SU-DHL-6 (cell line): ENCODE results near the gene CD52.
"Not testable (repeated sequence)": the region's sequence is repeated elsewhere in the genome, so short reads cannot be mapped to it uniquely, and the experiment has no call there.

Source experiments
- H2AFZ ChIP-seq: fragments of 200-600 bp; sonication (generic); 2 replicates; pipeline ENCODE4 v1.6.1; 2014; ENCODE audit warnings: low read depth, mild to moderate bottlenecking, moderate library complexity, mixed read lengths, antibody characterized with exemption, low read length; ENCODE audit not compliant: severe bottlenecking
- H3F3A ChIP-seq: fragments of 200-600 bp; shearing (Covaris generic); 2 replicates; pipeline ENCODE4 v1.6.0; 2016; ENCODE audit warnings: antibody characterized with exemption, mild to moderate bottlenecking; ENCODE audit not compliant: insufficient read depth
- H3K27ac ChIP-seq: fragments of 200-600 bp; sonication (generic); 2 replicates; pipeline ENCODE4 v1.5.1; 2016; ENCODE audit warnings: low read depth, mild to moderate bottlenecking, low read length, moderate library complexity, mixed read lengths
- H3K27me3 ChIP-seq: fragments of 200-600 bp; sonication (generic), shearing (Covaris generic); 2 replicates; pipeline ENCODE4 v1.6.0; 2014; ENCODE audit warnings: mild to moderate bottlenecking, low read length
- H3K36me3 ChIP-seq: fragments of 200-600 bp; sonication (generic); 2 replicates; pipeline ENCODE4 v1.6.1; 2014; ENCODE audit warnings: mild to moderate bottlenecking, low read length, mixed read lengths
- H3K4me2 ChIP-seq: fragments of 300-600, 200-600 bp; shearing (Covaris generic), sonication (generic); 2 replicates; pipeline ENCODE4 v1.6.0; 2014; ENCODE audit warnings: low read length, low read depth, mild to moderate bottlenecking; ENCODE audit not compliant: poor library complexity, severe bottlenecking
- H3K4me3 ChIP-seq: fragments of 200-600 bp; sonication (generic); 2 replicates; pipeline ENCODE4 v1.5.1; 2014; ENCODE audit warnings: antibody characterized with exemption, low read length, mild to moderate bottlenecking, mixed read lengths; ENCODE audit not compliant: insufficient read depth, poor library complexity, severe bottlenecking
- H3K79me2 ChIP-seq: fragments of 200-600 bp; sonication (generic); 2 replicates; pipeline ENCODE4 v1.6.1; 2014; ENCODE audit warnings: mild to moderate bottlenecking, low read length, moderate library complexity; ENCODE audit not compliant: insufficient read depth
- H3K9ac ChIP-seq: fragments of 200-600 bp; sonication (generic); 2 replicates; pipeline ENCODE4 v1.7.0; 2014; ENCODE audit warnings: mild to moderate bottlenecking, low read length
- H3K9me2 ChIP-seq: fragments of 200-600 bp; sonication (generic); replicated peaks from 2 replicates; pipeline ENCODE4 v1.6.1; 2014; ENCODE audit warnings: low read length; ENCODE audit not compliant: insufficient read depth
- H3K9me3 ChIP-seq: fragments of 200-600 bp; sonication (generic); 2 replicates; pipeline ENCODE4 v1.6.1; 2014; ENCODE audit warnings: low read length, mixed read lengths; ENCODE audit not compliant: insufficient read depth
- H4K20me1 ChIP-seq: fragments of 200-600 bp; sonication (generic); 2 replicates; pipeline ENCODE4 v1.6.1; 2014; ENCODE audit warnings: low read depth, mild to moderate bottlenecking, antibody characterized with exemption, low read length, moderate library complexity, mixed read lengths
- CTCF ChIP-seq: fragments of 200-600 bp; sonication (generic); IDR thresholded peaks from one replicate; pipeline ENCODE4 v1.5.1; 2017; ENCODE audit warnings: antibody characterized with exemption, mild to moderate bottlenecking, low read length, moderate library complexity; ENCODE audit not compliant: insufficient read depth, poor library complexity, severe bottlenecking
- EZH2phosphoT487 ChIP-seq: fragments of 200-600 bp; sonication (generic), shearing (Covaris generic); conservative IDR thresholded peaks from 2 replicates; pipeline ENCODE4 v1.6.1; 2018; ENCODE audit warnings: mild to moderate bottlenecking, antibody characterized with exemption, low read length, moderate library complexity, mixed read lengths

Gene CD52

GRCh38 chr1:26306290-26307229 is 11.2 kb upstream of the CD52 start, which contains the start of gene UBXN11:
Gene UBXN11, minus strand, starts transcription at chr1:26306636. Its CDS starts 3,753 bp downstream, at chr1:26302883.
- no peaks in the 10 kb centered on the region for H3K27me3 ChIP-seq
- H3K9ac ChIP-seq, result peak within 1 kb of the TSS; percentile 77
- H3K79me2 ChIP-seq, result peaks cover 23% of the 10 kb centered on the region
- H3K27ac ChIP-seq, result peak within 1 kb of the TSS; percentile 95
- H3K36me3 ChIP-seq, result no peaks in the 10 kb centered on the region
- peak within 1 kb of the TSS; percentile 60 for H2AFZ ChIP-seq
- no peaks in the 10 kb centered on the region for H3K9me2 ChIP-seq
- TF ChIP-seq CTCF (no peak), EZH2phosphoT487 (no peak)
- peak within 1 kb of the TSS; percentile 97 for H3K4me2 ChIP-seq
- peaks cover 10% of the 10 kb centered on the region for H3F3A ChIP-seq
- H4K20me1 ChIP-seq, result no peaks in the 10 kb centered on the region
- peak within 1 kb of the TSS; percentile 83 for H3K4me3 ChIP-seq
- no peaks in the 10 kb centered on the region for H3K9me3 ChIP-seq

GRCh38 chr1:26307363-26307781 is 10.4 kb upstream of the CD52 start:
- peak overlapping the region; percentile 83 for H3K4me2 ChIP-seq
- H3K9me3 ChIP-seq, result no peaks in the 10 kb centered on the region
- peak overlapping the region; percentile 77 for H3K9ac ChIP-seq
- H3K36me3 ChIP-seq, result no peaks in the 10 kb centered on the region
- H3K4me3 ChIP-seq, result peak overlapping the region; percentile 83
- H3K27me3 ChIP-seq, result no peaks in the 10 kb centered on the region
- H3F3A ChIP-seq, result peaks cover 10% of the 10 kb centered on the region
- peak overlapping the region; percentile 95 for H3K27ac ChIP-seq
- peak overlapping the region; percentile 17 for H2AFZ ChIP-seq
- TF ChIP-seq CTCF (no peak), EZH2phosphoT487 (no peak)
- H3K9me2 ChIP-seq, result no peaks in the 10 kb centered on the region
- peaks cover 23% of the 10 kb centered on the region for H3K79me2 ChIP-seq
- H4K20me1 ChIP-seq, result no peaks in the 10 kb centered on the region

GRCh38 chr1:26307966-26308899 is 9.5 kb upstream of the CD52 start:
- H2AFZ ChIP-seq, H3K4me3 ChIP-seq, H3K36me3 ChIP-seq, H3K9me3 ChIP-seq, H3K27me3 ChIP-seq, H4K20me1 ChIP-seq, H3K9me2 ChIP-seq, H3F3A ChIP-seq: not testable (repeated sequence)
- Histone ChIP-seq H3K79me2 (peaks cover 19% of the 10 kb centered on the region), H3K9ac (peak overlapping the region; percentile 77), H3K27ac (peak overlapping the region; percentile 95), H3K4me2 (peak overlapping the region; percentile 83)
